Mucosa of gallbladder (tissue), 1 donor: ENCODE measurements around the gene HDAC8. TPM values are rescaled to one million over a fixed set of nuclear protein-coding genes. Genes with fewer than 3 reads are reported as not detected.

ENCODE experiments used
- DNase-seq: peaks from one replicate; pipeline ENCODE4 v3.0.0-alpha.2; 2020; ENCODE audit warnings: low spot score
- total RNA-seq: library from RNA; stranded (reverse); gene quantifications from one replicate; pipeline ENCODE4 v1.2.1, GENCODE V29; 2021
- donor health status: DM: no; HTN: no; CAD: no.

HDAC8 gene
- total RNA-seq, 1 donor from 2014 or later = 28.7 TPM

DNA sequence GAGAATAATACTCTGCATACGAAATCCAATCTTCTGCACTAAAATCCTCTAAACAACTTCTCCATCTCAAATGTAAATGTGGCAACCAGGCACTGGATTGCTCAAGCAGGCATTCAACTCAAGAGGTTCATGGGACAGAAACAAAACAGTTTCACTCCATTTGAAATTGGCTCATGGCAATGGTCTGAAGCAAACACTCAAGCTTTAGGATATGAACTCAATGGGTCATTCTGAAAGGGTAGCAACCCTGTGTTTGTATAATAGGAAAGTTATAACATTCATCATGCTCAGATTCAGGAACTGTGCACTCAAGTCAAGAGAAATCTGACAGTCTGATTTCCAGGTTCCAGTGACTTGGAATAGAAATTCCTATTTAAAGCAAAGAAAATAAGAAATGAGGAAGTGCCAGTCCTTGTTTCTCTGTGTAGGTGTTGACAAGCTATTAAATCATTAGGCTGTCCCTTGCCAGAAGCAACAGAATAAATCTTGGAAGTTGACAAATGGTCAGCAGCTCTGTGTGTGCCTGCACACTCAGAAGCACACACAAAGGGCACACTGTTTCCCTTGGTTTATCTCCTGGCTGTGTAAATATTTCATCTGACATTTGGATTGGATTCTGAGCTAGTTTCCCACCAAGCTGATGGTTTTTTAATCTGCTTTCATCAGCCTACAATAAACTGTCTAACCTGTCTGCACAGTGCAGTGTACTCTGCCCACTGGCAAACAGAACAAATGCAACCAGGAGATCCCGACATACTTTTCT lies 191.0 kb downstream of the HDAC8 start:
- DNase-seq = no peak

DNA sequence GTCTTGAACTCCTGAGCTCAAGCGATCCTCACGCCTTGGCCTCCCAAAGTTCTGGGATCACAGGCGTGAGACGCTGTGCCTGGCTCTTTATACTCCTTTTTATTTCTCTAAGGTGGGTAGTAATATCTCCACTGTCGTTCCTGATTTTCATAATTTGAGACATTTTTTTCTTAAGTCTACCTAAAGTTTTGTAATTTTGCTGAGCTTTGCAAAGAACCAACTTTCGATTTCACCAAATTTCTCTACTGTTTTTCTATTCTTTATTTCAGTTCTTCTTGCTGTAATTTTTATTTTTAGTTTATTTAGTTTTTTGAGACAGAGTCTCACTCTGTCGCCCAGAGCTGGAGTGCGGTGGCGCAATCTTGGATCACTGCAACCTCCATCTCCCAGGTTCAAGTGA lies 196.5 kb downstream of the HDAC8 start:
- DNase-seq = no peak

DNA sequence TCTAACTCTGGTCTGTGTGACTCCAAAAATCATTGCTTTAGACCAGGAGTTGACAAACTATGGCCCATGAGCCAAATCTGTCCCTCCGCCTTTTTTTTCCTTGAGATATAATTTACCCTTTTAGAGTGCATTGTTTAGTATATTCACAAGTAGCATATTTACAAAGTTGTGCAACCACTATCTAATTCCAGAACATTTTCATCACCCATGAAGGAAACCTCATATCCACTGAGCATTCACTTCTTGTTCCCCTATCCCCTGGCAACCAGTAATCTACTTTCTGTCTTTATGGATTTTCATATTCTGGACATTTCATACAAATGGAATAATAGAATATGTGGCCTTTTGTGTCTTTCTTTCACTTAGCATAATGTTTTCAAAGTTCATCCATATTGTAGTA lies 199.5 kb downstream of the HDAC8 start:
- DNase-seq = no peak

DNA sequence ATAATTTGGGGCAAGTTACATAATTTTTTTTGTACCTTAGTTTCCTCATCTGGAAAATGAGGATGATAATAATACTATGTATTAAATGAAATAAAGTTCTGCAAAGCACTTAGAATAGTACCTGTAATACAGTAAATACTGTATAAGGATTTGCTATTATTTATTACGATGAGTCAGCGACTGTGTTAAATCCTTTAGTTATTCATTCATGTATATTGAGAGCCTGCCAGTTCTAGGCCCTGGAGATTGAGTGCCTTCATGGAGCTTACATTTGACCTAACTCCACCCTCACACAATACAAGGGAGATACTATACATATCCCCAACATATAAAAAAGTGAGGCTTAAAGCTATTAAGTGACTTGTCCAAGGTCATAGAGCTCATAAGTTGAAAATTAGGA lies 199.9 kb downstream of the HDAC8 start:
- no peak for DNase-seq

DNA sequence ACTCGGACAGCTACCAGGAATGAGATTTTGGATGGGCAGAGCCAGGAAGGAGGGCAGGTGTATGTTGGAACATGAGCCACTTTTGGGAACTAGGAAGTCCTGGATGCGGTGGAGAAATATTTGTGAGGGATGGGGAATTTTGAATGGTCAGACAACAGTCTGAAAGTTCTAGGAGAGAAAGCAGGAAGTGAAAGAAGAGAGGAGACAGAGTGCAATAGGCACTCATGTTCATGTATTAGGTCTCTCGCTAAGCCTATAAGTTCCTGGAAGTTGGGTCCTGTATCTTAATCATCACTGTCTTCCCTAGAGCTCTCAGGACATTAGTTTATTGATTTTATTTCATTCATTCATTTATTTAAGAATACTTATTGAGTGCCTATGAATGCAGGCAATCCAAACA lies 201.2 kb downstream of the HDAC8 start:
- DNase-seq = no peak

DNA sequence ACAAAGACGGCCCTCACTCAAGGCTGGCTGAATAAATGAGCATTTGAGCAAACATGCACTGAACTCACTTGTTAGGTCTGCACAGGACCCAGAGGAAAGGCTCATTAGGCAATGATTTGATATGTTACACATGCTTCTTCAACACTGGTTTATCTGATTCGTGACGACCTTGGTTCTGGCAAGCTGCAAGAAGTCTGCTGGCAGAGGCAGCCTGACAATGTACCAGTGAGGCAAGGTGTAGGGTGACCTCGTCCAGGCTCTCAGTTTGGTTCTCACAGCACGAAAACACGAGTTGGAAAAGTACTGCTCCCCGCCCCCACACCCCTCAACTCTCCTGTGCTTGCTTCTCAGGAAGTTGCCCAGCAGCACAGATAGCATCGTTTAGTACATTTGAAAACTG lies 203.8 kb downstream of the HDAC8 start:
- no peak for DNase-seq

DNA sequence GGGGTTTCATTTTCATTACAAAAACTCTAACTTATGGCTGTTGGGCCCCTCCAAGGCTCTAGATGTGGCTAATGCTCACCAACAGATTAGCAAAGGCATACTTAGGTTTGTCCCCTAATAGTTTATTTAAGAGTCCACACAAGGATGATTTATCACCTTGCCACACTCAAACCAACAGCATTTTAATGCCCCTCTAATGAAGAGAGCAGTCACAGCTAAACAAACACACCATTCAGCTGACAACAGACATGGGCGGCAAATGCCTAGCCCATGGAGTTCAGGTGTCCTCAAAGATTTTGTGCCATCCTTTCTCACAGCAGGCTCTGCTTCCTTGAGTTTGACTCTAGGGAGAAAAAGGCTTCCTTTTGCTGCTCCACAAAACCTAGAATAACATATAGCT lies 205.1 kb downstream of the HDAC8 start:
- no peak for DNase-seq

DNA sequence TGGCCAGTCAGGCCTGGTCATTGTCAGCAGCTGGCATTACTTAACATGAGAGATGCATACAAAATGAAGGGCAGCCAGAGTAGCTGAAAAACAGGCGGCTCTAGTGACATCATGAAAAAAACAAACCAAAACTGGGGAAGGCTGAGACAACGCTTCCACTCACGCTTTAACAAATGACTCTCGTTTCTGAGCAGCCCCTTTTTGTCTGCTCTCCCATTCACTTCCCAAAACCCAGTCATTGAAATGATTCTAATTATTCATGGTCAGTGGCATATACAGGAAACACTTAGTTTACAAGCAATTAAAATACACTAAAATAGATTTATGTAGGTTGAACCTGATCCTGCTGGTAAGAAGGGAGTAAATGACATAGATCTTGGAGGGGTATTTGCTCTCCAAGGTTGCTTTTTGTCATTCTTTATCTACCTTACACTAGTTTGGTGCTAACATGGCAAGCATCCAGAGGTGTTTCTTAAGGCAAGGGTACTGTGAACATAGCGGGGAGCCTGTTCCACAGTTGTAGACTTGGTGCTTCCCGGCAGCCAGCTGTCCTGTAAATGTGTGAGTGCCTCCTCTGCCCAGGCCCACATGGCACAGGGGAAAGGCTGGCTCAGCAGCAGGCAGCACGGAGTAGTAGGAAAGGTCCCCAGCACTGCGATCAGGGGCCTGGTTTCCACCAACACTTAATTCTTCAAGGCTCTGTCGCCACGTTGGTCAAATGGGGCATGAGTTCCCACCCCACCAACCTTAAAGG lies 205.8 kb downstream of the HDAC8 start:
- no peak for DNase-seq

DNA sequence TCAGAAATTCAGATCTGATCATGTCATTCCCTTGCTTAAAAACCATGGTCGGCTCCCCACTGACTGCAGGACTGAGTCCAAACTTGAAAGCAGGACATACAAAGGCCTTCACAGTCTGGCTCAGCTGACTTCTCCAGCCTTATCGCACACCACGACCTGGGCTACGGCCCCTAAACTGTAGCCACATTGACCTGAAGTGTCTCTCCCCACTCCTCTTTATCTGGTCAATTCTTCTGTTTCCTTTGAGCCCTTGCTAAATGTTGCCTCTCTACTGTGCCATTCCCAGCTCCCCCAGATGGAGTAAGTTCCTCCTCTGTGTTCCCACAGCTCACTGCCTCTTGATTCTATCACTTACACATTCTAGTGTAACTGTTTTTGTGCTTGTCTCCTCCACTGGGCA lies 206.5 kb downstream of the HDAC8 start:
- DNase-seq = no peak

DNA sequence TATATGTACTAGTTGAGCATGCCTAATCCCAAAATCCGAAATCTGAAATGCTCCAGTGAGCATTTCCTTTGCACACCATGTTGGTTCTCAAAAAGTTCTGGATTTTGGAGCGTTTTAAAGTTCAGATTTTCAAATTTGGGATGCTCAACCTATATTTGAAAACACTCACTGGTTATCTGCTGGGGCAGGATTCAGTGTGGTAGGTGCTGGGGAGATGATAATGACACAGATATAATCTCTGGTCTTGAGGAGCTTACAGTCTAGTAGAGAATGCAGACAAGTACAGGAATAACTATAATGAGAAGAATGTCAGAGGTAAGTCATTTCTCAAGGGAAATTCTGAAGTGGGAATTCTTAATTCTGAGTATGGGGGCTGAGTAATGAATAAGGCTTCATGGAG lies 207.5 kb downstream of the HDAC8 start:
- DNase-seq = no peak

DNA sequence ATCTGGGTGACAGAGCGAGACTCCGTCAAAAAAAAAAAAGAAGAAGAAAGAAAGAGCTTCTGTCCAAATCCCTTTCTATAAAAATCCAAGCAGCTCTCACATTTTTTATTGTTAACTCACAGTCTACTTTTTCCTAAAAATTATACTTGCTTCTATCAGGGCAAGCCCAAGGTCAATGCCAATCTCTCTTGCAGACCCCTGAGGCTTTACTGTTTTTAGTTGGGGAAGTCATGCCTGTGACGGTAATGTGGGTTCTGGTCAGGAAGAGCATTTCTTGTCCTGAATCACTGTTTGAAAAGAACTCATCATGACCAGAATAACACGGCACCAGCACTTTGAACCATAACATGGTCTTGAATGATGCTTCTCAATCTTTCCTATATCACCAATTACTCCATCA lies 212.3 kb downstream of the HDAC8 start:
- no peak for DNase-seq

DNA sequence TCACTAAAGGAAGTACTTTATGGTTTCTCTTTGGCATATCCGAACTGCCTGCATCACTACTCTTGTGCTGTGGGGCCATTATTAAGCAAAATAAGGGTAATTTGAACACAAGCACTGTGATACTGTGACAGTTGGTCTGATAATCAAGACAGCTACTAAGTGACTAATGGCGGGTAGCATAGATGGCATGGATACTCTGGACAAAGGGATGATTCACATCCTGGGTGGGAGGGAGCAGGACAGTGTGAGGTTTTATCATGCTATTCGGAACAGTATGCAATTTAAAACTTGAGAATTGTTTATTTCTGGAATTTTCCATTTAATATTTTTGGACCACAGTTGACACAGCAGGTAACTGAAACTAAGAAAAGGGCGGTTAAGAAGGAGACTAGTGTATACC lies 214.3 kb downstream of the HDAC8 start:
- no peak for DNase-seq

DNA sequence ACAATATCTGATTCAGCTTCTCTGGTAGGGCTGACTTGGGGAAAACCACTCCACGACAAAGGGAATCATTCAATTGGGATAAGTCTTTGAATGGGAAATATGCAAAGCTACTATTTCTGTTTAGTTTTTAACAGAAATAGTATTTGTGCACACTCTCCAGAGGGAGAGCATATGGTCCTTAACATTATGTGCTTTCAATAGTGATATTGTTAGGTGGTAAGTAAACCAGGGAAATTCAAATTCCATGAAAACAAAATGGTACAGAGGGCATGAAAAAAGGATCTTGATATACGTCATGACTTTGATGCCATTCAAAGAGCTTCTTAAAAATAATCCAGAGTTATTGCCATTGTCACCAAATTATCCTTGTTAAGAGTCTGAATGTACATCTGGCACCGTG lies 219.9 kb downstream of the HDAC8 start:
- DNase-seq = no peak

DNA sequence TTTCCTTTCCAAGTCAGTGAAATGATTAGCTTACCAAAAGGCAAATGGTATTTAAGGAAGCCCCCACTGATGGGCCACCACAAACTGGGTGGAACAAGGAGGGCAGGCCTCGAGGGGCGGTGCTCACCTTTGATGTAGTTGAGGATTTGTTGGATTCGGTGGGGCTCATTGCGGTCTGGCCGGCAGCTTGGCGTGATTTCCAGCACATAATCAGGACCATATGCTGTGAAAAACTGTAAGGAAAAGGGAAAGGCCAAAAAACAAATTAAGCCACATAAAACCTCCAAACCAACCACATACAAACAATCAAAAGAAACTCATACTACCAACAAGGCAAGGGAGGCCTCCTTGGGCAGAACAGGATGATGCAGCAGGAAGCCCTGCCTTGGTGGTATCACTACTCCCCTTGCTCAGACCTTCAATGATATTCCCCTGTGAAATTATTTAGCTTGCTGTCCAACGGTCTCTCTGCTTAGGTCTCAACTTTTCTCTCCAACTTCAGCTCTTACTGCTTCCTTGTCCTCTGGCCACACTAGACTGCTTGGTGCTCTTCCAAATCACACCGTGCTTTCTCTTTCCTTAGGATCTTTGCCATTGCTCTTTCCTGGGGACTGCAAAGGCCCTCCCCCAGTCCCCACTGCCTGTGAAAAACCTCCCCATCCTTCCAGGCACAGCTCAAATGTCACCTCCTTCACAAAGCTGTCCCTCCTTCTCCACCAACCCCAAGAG lies 220.9 kb downstream of the HDAC8 start:
- DNase-seq = no peak

DNA sequence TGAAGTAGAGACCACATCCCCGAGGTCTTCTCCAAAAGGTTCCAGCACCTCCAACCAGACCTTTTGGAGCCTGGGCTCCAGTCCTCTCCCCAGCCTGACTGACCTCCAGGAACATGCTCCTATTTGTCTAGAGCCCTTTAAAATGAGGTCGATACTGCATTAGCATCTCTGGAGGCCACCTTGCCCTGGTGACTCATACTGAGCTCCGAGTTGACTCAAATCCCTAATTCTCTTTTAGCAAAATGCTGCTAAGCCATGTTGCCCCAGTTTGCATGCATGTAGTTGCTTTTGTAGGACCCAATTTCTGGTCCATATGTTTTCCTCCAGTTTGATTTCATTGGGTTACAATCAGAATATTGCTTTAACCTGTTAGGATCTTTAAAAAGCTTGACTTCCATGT lies 223.5 kb downstream of the HDAC8 start:
- DNase-seq = no peak

DNA sequence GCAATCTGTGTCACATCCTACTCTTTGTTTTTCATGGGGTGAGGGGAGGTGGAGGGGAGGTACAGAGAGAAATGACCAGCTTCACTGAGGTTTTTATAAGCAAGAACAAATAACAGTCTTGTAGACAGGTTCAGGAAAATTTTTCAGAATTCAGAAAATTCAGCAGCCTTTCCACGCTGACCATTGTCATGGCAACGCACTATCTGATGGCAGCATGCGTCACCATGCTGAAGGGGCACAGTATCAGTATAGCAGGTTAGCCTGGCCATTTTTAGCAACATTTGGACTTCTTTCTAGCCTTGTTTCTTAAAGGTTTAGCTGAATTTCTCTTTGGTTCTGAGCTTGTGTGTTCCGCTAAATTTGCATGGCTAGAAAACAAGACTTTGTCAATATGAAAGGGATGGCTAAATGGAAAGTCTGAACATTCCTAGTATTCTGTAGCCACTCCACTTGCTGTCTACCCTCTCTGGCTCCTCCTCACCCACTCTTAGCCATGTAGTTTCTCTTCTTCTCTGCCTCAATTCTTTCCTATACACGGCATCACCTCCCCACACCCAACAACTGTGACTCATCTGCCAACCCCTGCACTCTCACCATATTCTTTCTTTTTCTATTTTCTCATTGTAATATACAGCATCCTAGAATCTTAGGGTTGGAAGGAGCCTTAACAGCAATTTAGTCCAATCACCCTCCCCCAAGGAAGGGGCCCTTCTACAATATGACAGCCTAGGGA lies 224.2 kb downstream of the HDAC8 start:
- DNase-seq = no peak

DNA sequence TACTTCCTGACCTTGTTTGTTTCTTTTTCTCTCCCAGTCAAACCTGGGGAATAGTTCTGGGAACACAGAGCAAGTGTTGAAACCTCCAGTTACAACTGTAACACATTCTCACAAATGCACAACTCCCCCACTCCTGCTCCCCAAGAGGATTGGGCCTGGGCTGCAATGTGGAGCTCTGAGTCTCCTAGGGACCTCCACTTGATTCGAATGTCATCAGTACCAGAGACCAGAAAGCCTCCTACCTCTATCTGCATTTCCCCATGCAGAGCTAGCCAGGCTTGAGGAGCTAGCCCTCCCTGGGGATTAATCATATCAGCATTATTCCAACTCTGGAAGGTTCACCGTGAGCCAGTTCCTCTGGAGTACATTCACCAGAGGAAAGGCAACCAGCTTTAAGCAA lies 225.3 kb downstream of the HDAC8 start:
- no peak for DNase-seq

DNA sequence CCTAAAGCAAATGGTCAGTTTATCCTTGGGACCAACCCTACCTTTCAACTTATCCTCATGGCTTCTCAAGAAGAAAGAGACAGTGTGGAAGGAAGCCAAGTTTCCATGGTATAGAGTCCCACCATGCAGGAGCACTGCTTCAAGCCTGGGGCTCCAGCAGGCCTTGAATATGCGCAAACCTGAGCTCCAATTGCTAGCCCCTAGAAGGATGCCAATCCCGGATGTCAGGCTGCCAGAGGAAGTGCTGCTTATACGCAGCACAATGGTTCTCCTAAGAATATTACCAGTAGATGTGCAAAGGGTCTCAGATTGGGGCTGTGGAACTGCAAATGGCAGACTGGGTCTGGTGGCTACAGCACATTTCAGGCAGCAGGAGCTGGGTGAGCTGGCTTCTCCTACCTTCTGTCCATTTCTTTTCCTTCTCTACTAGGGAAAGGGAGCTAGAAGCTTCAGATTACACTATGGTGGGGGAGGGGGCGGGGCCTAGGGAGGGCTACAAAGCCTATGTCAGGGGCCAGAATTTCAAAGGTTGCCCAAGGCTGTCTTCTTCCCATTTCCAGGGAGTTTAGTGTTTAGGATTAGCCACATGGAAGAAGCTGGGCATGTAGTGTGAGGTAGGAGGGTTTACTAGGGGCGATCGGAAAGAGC lies 226.2 kb downstream of the HDAC8 start:
- no peak for DNase-seq

DNA sequence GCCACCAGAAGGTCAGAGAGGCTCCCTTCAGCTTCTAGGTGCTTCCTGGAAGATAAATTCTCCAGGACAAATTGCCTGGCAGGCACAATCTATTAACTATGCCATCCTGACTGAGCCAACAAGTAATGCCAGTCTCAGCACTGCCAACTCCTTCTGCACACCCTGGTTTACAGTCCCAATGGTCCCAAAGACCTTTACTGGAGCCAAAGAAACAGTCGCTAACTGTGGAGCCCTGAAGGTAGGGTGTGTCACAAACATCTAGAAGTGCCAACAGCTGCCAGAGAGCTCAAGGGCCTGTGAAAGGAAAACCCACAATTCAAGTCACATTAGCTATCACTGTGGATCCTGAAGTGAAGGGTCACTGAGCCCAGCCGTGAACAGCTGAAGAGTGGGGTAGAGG lies 232.0 kb downstream of the HDAC8 start:
- DNase-seq = no peak

DNA sequence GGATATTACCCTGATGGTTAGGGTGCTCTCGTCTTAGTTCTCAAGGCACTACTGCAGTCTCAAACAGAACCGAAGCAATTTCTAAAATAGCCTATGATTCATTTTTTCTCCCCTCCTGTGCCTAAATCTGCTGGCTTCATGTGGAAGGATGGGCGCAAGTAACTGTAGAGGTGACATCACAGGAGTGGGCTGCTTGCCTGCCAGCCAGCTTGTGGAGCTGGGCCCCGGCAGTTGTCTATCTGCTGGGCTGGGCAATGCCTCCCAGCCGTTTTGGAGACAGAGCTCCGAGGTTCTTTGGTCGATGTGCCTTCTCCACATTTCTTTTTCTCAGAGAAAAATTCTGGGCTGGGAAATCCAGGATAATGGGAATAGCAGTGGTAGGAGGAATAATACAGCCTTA lies 232.6 kb downstream of the HDAC8 start:
- no peak for DNase-seq

DNA sequence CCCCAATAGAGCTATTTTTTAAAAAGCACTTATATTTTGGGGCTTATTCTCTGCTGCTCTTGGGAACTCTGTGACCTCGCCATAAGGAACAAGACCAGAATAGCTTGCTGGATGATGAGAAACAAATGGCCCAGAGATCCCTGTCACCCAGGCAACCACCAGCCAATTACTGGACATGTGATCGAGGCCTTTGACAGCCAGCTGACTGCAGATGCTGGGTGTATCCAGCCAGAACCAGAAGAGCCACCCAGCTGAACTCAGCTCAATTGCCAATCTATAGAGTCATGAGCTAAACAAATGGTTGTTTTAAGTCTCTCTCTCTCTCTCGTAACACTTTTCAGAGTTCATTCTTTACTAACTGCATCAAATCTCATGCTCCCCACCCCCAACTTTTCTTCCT lies 242.5 kb downstream of the HDAC8 start:
- no peak for DNase-seq
